K562 (cell line): Measurements from ENCODE around the gene GXYLT2. TPM values are rescaled to one million over a fixed set of nuclear protein-coding genes. Genes with fewer than 3 reads are reported as not detected.

Experiments used
- ATAC-seq: fragments of 200-7000 bp; cut with Tn5 transposase; 3 replicates; pipeline ENCODE4 v1.9.1; 2020; ENCODE audit warnings: moderate library complexity
- BruUV-seq: library from RNA; stranded (reverse); fragments of 400-500 nt; replicated peaks from 2 replicates; lab custom pipeline; 2021; lab: Mats Ljungman, UMichigan
- CTCF ChIA-PET: fragments of 300-600 bp; formaldehyde crosslinking; extraction: SDS; loops from one replicate; lab custom pipeline; 2021; ENCODE audit warnings: low intra/inter-chr PET ratio; lab: Yijun Ruan, JAX
- POLR2A ChIA-PET: fragments of 300-600, 350-650 bp; sonication (Branson Sonifier 250); formaldehyde crosslinking; extraction: SDS; loops from one replicate; lab custom pipeline; 2021; ENCODE audit warnings: antibody characterized with exemption, inconsistent platforms; lab: Yijun Ruan, JAX
- DNase-seq, 4 experiments: peaks; one replicate each; pipeline versions ENCODE4 v3.0.0 to v3.0.0-alpha.2; 2011 to 2018; ENCODE audit warnings: low spot score in 3 of 4, mixed read lengths in 3 of 4; ENCODE audit errors: extremely low read depth in 1 of 4
- FAIRE-seq: peaks from 2 replicates; lab custom pipeline; 2011; peaks lifted over from hg19 to GRCh38; lab: Jason Lieb, UNC
- H2AFZ ChIP-seq: 2 replicates; pipeline ENCODE4 v1.6.0; 2011; ENCODE audit warnings: low read depth, low read length, control low read depth, inconsistent platforms
- H3K27ac ChIP-seq: fragments of 200-600 bp; 3 replicates; pipeline ENCODE4 v1.8.0; 2011; ENCODE audit warnings: low read depth, mild to moderate bottlenecking, control low read depth, inconsistent platforms, low read length, moderate library complexity, mixed read lengths; ENCODE audit errors: extremely low read depth
- H3K27me3 ChIP-seq, 2 experiments: fragments of 300-600 bp in 1 of 2; 2 replicates in 1 of 2; 3 replicates in 1 of 2; pipeline versions ENCODE4 v1.6.0 to v1.8.0; 2011; ENCODE audit warnings: inconsistent platforms in 2 of 2, low read length in 2 of 2, mild to moderate bottlenecking in 1 of 2, mixed read lengths in 1 of 2, moderate library complexity in 1 of 2; ENCODE audit not compliant: control insufficient read depth in 2 of 2, insufficient read depth in 2 of 2
- H3K36me3 ChIP-seq: fragments of 300-600 bp; 3 replicates; pipeline ENCODE4 v1.8.0; 2011; ENCODE audit warnings: mild to moderate bottlenecking, low read length, inconsistent platforms; ENCODE audit not compliant: control insufficient read depth, insufficient read depth
- H3K4me1 ChIP-seq, 2 experiments: fragments of 200-600 bp in 1 of 2; replicated peaks in 1 of 2; 2 replicates in 1 of 2; 3 replicates in 1 of 2; pipeline versions ENCODE4 v1.5.1 to v1.8.0; 2011; ENCODE audit warnings: inconsistent platforms in 2 of 2, low read length in 2 of 2, mild to moderate bottlenecking in 1 of 2, mixed read lengths in 1 of 2, moderate library complexity in 1 of 2; ENCODE audit not compliant: control insufficient read depth in 2 of 2, insufficient read depth in 2 of 2
- H3K4me2 ChIP-seq: 2 replicates; pipeline ENCODE4 v1.6.1; 2011; ENCODE audit warnings: low read length, control low read depth, inconsistent platforms, mixed read lengths; ENCODE audit not compliant: insufficient read depth
- H3K4me3 ChIP-seq: fragments of 200-600 bp; sonication (generic), shearing (Covaris generic); 2 replicates; pipeline ENCODE4 v1.5.1; 2016; ENCODE audit warnings: control low read depth, inconsistent platforms
- H3K79me2 ChIP-seq: fragments of 200-600 bp; 3 replicates; pipeline ENCODE4 v1.8.0; 2011; ENCODE audit warnings: low read length, inconsistent platforms; ENCODE audit not compliant: control insufficient read depth, insufficient read depth
- H3K9ac ChIP-seq, 2 experiments: 2 replicates each; pipeline versions ENCODE4 v1.6.0 to v1.6.1; 2011; ENCODE audit warnings: low read depth in 2 of 2, low read length in 2 of 2, control low read depth in 1 of 2, inconsistent platforms in 1 of 2, mild to moderate bottlenecking in 1 of 2, mixed read lengths in 1 of 2; ENCODE audit not compliant: insufficient read depth in 1 of 2
- H3K9me1 ChIP-seq: one replicate; pipeline ENCODE4 v1.6.0; 2011; ENCODE audit warnings: inconsistent platforms, mild to moderate bottlenecking, low read length, moderate library complexity; ENCODE audit not compliant: control insufficient read depth, insufficient read depth
- H3K9me3 ChIP-seq: replicated peaks from 2 replicates; pipeline ENCODE4 v1.5.1; 2011; ENCODE audit warnings: low read depth, low read length, inconsistent platforms; ENCODE audit not compliant: control insufficient read depth, insufficient read depth
- H4K20me1 ChIP-seq: replicated peaks from 2 replicates; pipeline ENCODE4 v1.6.1; 2011; ENCODE audit warnings: low read length, inconsistent platforms, mixed read lengths; ENCODE audit not compliant: control insufficient read depth, insufficient read depth
- CAMTA2 ChIP-seq: fragments of 250-450 bp; sonication (Bioruptor Pico); conservative IDR thresholded peaks from 2 replicates; pipeline ENCODE4 v1.5.1; 2022
- MAX ChIP-seq: sonication (generic); formaldehyde crosslinking; IDR thresholded peaks from 2 replicates; pipeline ENCODE4 v1.9.0; 2022; ENCODE audit warnings: mild to moderate bottlenecking, missing genetic modification reagents
- PURB ChIP-seq: sonication (generic); formaldehyde crosslinking; IDR thresholded peaks from 2 replicates; pipeline ENCODE4 v1.9.0; 2021; ENCODE audit warnings: low read depth, mild to moderate bottlenecking, missing genetic modification reagents
- RHOXF2B ChIP-seq: fragments of 250-450 bp; sonication (Bioruptor Pico); conservative IDR thresholded peaks from 2 replicates; pipeline ENCODE4 v1.5.1; 2021
- ZNF253 ChIP-seq: fragments of 250-450 bp; sonication (Bioruptor Pico); conservative IDR thresholded peaks from 2 replicates; pipeline ENCODE4 v1.6.1; 2021; ENCODE audit warnings: mild to moderate bottlenecking
- ZNF668 ChIP-seq: fragments of 250-450 bp; sonication (Bioruptor Pico); IDR thresholded peaks from 2 replicates; pipeline ENCODE4 v1.8.0; 2022; ENCODE audit warnings: mild to moderate bottlenecking, inconsistent platforms
- WGBS: fragments of 100-300 bp; shearing (Covaris generic); methylation state at CpG from one replicate; pipeline ENCODE4 v1.1.6; 2016; ENCODE audit warnings: low coverage, mixed read lengths; ENCODE audit not compliant: insufficient coverage; ENCODE audit errors: missing lambda C conversion rate; 5-methylcytosine and 5-hydroxymethylcytosine counted together
- in situ Hi-C: fragments of 300-500 bp; cut with MboI; formaldehyde crosslinking; loops from 4 replicates; pipeline ENCODE4 v1.15.0; 2018; ENCODE audit warnings: inconsistent platforms, mixed read lengths
- intact Hi-C: fragments of 100-400 bp; cut with micrococcal nuclease; formaldehyde crosslinking; loops from 2 replicates; pipeline ENCODE4 v1.14.2; 2022
- polyA plus RNA-seq, 8 experiments: library from polyadenylated mRNA; depleted of rRNA in 4 of 8; stranded (reverse) in 5 of 8; unstranded in 3 of 8; fragments of >200 nt; fragmentation: Nextera tagmentation in 2 of 8; fragmentation: Illumina TruSeq in 1 of 8; extraction: Ambion mirVana in 2 of 8; extraction: Trizol in 1 of 8; gene quantifications; 2 replicates each; pipeline versions ENCODE4 v1.2.1 to v1.2.3, GENCODE V29; 2011 to 2014; ENCODE audit warnings: inconsistent platforms in 1 of 8, missing spikeins in 1 of 8
- total RNA-seq, 7 experiments: library from RNA; depleted of rRNA in 6 of 7; stranded (reverse); fragments of >200 nt in 6 of 7; fragmentation: Illumina TruSeq in 2 of 7; extraction: Trizol in 2 of 7; gene quantifications; 2 replicates each; pipeline versions ENCODE4 v1.2.1 to v1.2.3, GENCODE V29; 2011 to 2021; ENCODE audit warnings: low replicate concordance in 1 of 7

The GXYLT2 gene
- total and polyA plus RNA-seq, 9 of the 15 experiments (the other 6 are each of a cell fraction or from before 2014, with no cell fraction given) = 0.71 to 6.0 (median 3.3) TPM

DNA sequence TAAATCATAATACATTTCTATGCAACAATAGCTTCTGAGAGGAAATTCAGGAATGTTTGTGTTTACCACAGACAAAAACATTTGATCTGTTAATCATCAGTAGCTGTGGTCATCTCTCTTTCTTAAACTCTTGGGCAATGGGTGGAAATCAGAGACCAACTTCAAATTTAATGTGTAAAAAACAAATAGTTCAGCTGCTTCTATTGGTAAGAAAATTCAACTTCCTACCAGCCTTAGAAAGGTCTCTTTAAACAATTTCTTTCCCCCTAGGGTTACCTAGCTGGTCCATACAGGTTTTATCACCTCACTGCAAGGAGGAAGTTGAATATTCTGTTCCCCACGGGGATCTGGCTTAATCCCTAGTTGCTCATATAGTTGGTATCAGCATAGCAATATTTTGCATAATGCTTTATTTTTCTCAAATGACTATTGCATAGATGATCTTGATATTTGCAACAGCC lies 88.5 kb downstream of the GXYLT2 start:
- Histone ChIP-seq H3K4me3 (no peak overlapping the region), H3K9me3 (no peaks in the 10 kb centered on the region), H2AFZ (no peak overlapping the region), H4K20me1 (no peaks in the 10 kb centered on the region), H3K79me2 (no peaks in the 10 kb centered on the region), H3K27ac (no peak overlapping the region), H3K36me3 (no peaks in the 10 kb centered on the region), H3K9me1 (no peaks in the 10 kb centered on the region), H3K9ac (no peak overlapping the region), H3K27me3 (no peaks in the 10 kb centered on the region), H3K4me2 (no peak overlapping the region), H3K4me1 (no peaks in the 10 kb centered on the region; a peak in 1 of 5 replicates)
- ChIA-PET CTCF (no interaction called here), POLR2A (interaction anchor here (0.6 to 0.8 kb wide), 2 partner anchors 20 to 81 kb away, joined by 3 to 4 read pairs; partner anchors contain the start of gene PPP4R2)
- intact Hi-C loops = no loop called here
- TF ChIP-seq RHOXF2B (CRISPR knock-in tag) (no peak), CAMTA2 (CRISPR knock-in tag) (no peak), PURB (no peak), MAX (CRISPR knock-in tag) (no peak), ZNF668 (CRISPR knock-in tag) (no peak), ZNF253 (no peak)
- ATAC-seq (no peak), DNase-seq (no peak), FAIRE-seq (no peak)
- in situ Hi-C loops = no loop called here
- WGBS = 8% methylated on average over 1 of the region's 1 CpG
- no TSS peak for BruUV-seq
